Measurements from ENCODE around the gene ZNF691. TPM values are rescaled to one million over a fixed set of nuclear protein-coding genes. Genes with fewer than 3 reads are reported as not detected.
A peak's percentile ranks its signal among the peaks of the same experiment; 100 is the strongest.

The ZNF691 gene
- total and polyA plus RNA-seq, 2 donors (not counting 3 experiments of a cell fraction or from before 2014, with no cell fraction given): 6.6 to 6.9 TPM

- H4K20me1 ChIP-seq (replicated peaks; ENCODE audit: control insufficient read depth, extremely low read depth, insufficient read depth, low read length): no peaks in the 10 kb centered on the region
- TF ChIP-seq GATA2 (IDR thresholded peaks at IDR 0.05; ENCODE audit: insufficient read depth, insufficient read length, low read depth, low read length) (no peak), MYC (IDR thresholded peaks at IDR 0.05; ENCODE audit: low read depth, low read length) (no peak), CTCF (IDR thresholded peaks at IDR 0.05; ENCODE audit: extremely low read depth in 1 of 2, insufficient read depth in 1 of 2, low read depth in 1 of 2, low read length in 2 of 2) (no peak), POLR2A (IDR thresholded peaks at IDR 0.05; ENCODE audit: low read depth, low read length) (no peak), JUN (IDR thresholded peaks at IDR 0.05; ENCODE audit: borderline replicate concordance, insufficient read depth, insufficient read length, low read depth) (no peak), MAX (IDR thresholded peaks at IDR 0.05; ENCODE audit: insufficient read depth, insufficient read length) (no peak), FOS (IDR thresholded peaks at IDR 0.05; ENCODE audit: borderline replicate concordance, insufficient read depth, low read length) (no peak), EZH2 (IDR thresholded peaks at IDR 0.05; ENCODE audit: borderline replicate concordance, low read depth, low read length, severe bottlenecking) (no peak), POLR2AphosphoS5 (IDR thresholded peaks at IDR 0.05; ENCODE audit: insufficient read depth, low read depth, low read length) (no peak)
- H3K9me3 ChIP-seq (replicated peaks; ENCODE audit: control insufficient read depth, insufficient read depth, low read length): no peaks in the 10 kb centered on the region
- POLR2A ChIA-PET: no interaction called here
- no peak overlapping the region for H3K27ac ChIP-seq (ENCODE audit: insufficient read depth, low read depth, low read length)
- no peaks in the 10 kb centered on the region for H3K4me1 ChIP-seq (ENCODE audit: control insufficient read depth, extremely low read depth, insufficient read depth, low read length)
- H3K4me2 ChIP-seq (ENCODE audit: insufficient read depth, low read length): no peak overlapping the region
- H3K79me2 ChIP-seq (ENCODE audit: control insufficient read depth, insufficient read depth, low read length): no peaks in the 10 kb centered on the region
- no peak for DNase-seq (ENCODE audit: low read depth, low spot score)
- no peak overlapping the region for H3K4me3 ChIP-seq (replicated peaks in 1 of 3; ENCODE audit: insufficient read depth in 1 of 3, low read depth in 1 of 3, low read length in 3 of 3)
- CTCF ChIA-PET: interaction anchor here (0.9 to 1.3 kb wide), 3 partner anchors 21 to 59 kb away, joined by 4 to 5 read pairs (median 4); partner anchors contain the start of gene ZNF691
- no TSS peak for BruUV-seq (replicated peaks)
- intact Hi-C loops (cut with micrococcal nuclease): no loop called here
- peaks cover 2% of the 10 kb centered on the region for H3K9me1 ChIP-seq (replicated peaks; ENCODE audit: control insufficient read depth, extremely low read depth, insufficient read depth, low read length)
- FAIRE-seq: no peak
- no peaks in the 10 kb centered on the region for H3K36me3 ChIP-seq (ENCODE audit: control insufficient read depth in 2 of 2, extremely low read depth in 1 of 2, insufficient read depth in 2 of 2, low read length in 2 of 2)
- dilution Hi-C loops (cut with MboI; ENCODE audit: extremely low pct_ligation_motif_present, low sequenced_read_pairs): no loop called here
- H2AFZ ChIP-seq (ENCODE audit: low read depth, low read length): peak overlapping the region; percentile 28
- H3K9ac ChIP-seq (replicated peaks; ENCODE audit: extremely low read depth, insufficient read depth, low read length): no peak overlapping the region
- H3K27me3 ChIP-seq (ENCODE audit: control insufficient read depth in 2 of 2, insufficient read depth in 2 of 2, low read length in 2 of 2): no peaks in the 10 kb centered on the region
Observed at GRCh38 chr1:42825036-42825851, 21.2 kb upstream of the ZNF691 start.

All from endothelial cell of umbilical vein (primary cell).